Measurements from ENCODE around the gene TMEM108.

Gene TMEM108

DNA sequence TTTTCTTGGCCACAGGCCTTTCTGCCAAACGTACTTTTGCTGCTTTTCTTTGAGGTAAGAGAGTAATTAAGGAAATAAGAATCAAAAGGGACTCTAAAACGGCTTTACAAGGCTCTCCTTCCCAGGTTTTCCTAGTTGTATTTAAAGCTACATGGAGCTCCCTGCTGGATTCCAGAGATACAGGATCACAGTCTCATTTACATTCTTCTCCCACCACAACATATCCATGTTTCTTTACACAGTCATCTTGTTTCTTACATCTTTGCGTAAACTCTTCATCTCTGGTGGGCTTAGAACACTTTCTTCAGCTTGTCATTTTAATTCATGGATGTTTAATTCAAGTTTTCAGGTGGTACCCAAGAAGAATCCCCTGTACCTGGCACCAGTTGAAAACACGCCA, 244.0 kb downstream of the TMEM108 start:
- TF ChIP-seq CTBP1 (IDR thresholded peaks at IDR 0.05; ENCODE audit: borderline replicate concordance) (no peak), ARNT (IDR thresholded peaks at IDR 0.05) (no peak), NFRKB (IDR thresholded peaks at IDR 0.05) (no peak), BHLHE40 (IDR thresholded peaks at IDR 0.05; ENCODE audit: borderline replicate concordance) (no peak), FOXM1 (IDR thresholded peaks at IDR 0.05; ENCODE audit: borderline replicate concordance) (no peak), SUZ12 (IDR thresholded peaks at IDR 0.05) (no peak), L3MBTL2 (conservative IDR thresholded peaks at IDR 0.05) (no peak), LEF1 (IDR thresholded peaks at IDR 0.05; ENCODE audit: borderline replicate concordance) (no peak), HDGF (IDR thresholded peaks at IDR 0.05; ENCODE audit: borderline replicate concordance) (no peak), ELF4 (IDR thresholded peaks at IDR 0.05) (no peak)
- TF ChIP-seq, protein P1, sequence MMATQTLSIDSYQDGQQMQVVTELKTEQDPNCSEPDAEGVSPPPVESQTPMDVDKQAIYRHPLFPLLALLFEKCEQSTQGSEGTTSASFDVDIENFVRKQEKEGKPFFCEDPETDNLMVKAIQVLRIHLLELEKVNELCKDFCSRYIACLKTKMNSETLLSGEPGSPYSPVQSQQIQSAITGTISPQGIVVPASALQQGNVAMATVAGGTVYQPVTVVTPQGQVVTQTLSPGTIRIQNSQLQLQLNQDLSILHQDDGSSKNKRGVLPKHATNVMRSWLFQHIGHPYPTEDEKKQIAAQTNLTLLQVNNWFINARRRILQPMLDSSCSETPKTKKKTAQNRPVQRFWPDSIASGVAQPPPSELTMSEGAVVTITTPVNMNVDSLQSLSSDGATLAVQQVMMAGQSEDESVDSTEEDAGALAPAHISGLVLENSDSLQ (IDR thresholded peaks at IDR 0.05) = no peak
- no peak for DNase-seq (ENCODE audit: extremely low spot score)
- ChIA-PET CTCF (no interaction called here), POLR2A (no interaction called here)

DNA sequence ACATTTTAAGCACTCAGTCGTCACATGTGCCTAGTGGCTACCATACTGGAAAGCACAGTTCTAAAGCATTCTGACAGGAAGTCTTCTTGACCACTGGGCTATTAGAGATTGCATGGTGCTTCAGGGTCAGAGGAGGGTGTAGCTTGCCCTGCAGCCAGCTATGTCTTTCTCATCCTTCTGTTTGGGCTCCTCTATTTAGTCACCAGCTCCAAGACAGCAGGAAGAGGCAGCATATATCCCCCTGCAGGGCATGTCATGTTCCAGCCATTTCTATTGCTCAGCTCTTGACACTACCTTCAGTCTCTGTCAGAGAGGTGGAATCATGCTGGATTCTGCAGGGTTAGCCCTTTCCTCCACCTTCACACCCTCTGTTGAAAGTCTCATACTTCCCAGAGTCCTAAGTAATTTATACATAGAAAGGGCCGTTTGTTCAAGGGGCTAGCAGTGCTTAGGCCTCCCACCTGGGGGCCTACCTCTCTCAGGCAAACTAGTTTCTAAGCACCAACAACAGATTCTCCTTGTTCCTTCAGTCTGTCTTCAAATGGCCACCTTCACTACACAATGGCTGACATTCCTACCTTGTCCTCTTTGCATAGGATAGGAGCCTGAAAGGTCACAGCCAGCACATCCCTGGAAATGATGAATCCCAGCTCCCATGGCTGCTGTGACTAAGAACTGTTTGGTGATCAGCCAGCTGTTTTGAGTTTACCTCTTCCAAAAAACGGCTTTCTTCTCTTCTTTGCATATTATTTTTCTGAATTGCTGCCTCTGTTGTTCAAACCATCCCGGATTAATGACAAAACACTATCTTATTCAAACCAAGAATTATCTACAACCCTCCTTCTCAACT, 246.0 kb downstream of the TMEM108 start:
- POLR2A ChIA-PET = no interaction called here
- no peak for DNase-seq (ENCODE audit: extremely low spot score)
- TF ChIP-seq FOXA1 (IDR thresholded peaks at IDR 0.05) (no peak), FOXK2 (IDR thresholded peaks at IDR 0.05) (no peak), NFRKB (IDR thresholded peaks at IDR 0.05) (no peak), ARNT (IDR thresholded peaks at IDR 0.05) (no peak), TARDBP (IDR thresholded peaks at IDR 0.05) (no peak), CTBP1 (IDR thresholded peaks at IDR 0.05; ENCODE audit: borderline replicate concordance) (no peak), HDGF (IDR thresholded peaks at IDR 0.05; ENCODE audit: borderline replicate concordance) (no peak), SP1 (IDR thresholded peaks at IDR 0.05) (no peak), ELF4 (IDR thresholded peaks at IDR 0.05) (no peak), FOXM1 (IDR thresholded peaks at IDR 0.05; ENCODE audit: borderline replicate concordance) (no peak), ZNF384 (IDR thresholded peaks at IDR 0.05) (no peak), SUZ12 (IDR thresholded peaks at IDR 0.05) (no peak), L3MBTL2 (conservative IDR thresholded peaks at IDR 0.05) (no peak), LEF1 (IDR thresholded peaks at IDR 0.05; ENCODE audit: borderline replicate concordance) (no peak)
- TF ChIP-seq, protein P1 (IDR thresholded peaks at IDR 0.05) = no peak
- CTCF ChIA-PET = no interaction called here

DNA sequence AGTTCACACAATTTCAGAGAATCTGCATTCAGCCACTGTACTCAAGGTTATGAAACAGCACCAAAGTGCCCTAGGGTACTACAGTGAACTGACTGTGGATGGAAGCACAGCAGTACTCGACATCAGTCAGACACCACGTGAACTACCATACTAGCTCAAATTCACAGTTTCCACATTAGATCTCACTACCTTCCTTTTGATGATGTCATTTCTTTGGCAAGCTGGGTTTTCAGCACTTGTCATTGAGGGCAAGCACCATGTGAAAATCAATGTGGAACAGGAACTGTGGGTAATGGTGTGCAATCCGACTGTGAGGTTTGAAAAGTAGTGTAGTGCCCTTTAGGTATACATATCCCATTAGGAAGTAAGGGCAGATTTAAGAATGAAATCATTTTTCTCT, 251.1 kb downstream of the TMEM108 start:
- POLR2A ChIA-PET = no interaction called here
- CTCF ChIA-PET = no interaction called here
- DNase-seq (ENCODE audit: extremely low spot score) = no peak
- TF ChIP-seq NFRKB (IDR thresholded peaks at IDR 0.05) = no peak
- no peak for TF ChIP-seq ELF4 (IDR thresholded peaks at IDR 0.05)
- TF ChIP-seq, protein P1 (IDR thresholded peaks at IDR 0.05) = no peak
- TF ChIP-seq BHLHE40 (IDR thresholded peaks at IDR 0.05; ENCODE audit: borderline replicate concordance) = no peak
- no peak for TF ChIP-seq FOXM1 (IDR thresholded peaks at IDR 0.05; ENCODE audit: borderline replicate concordance)
- no peak for TF ChIP-seq SP1 (IDR thresholded peaks at IDR 0.05)
- no peak for TF ChIP-seq SUZ12 (IDR thresholded peaks at IDR 0.05)
- TF ChIP-seq HDGF (IDR thresholded peaks at IDR 0.05; ENCODE audit: borderline replicate concordance) = no peak
- no peak for TF ChIP-seq L3MBTL2 (conservative IDR thresholded peaks at IDR 0.05)
- TF ChIP-seq ARNT (IDR thresholded peaks at IDR 0.05) = no peak
- no peak for TF ChIP-seq FOXK2 (IDR thresholded peaks at IDR 0.05)
- no peak for TF ChIP-seq CTBP1 (IDR thresholded peaks at IDR 0.05; ENCODE audit: borderline replicate concordance)

- POLR2A ChIA-PET = no interaction called here
- no peak for DNase-seq (ENCODE audit: extremely low spot score)
Observed at GRCh38 chr3:133292296-133292695, 254.1 kb downstream of the TMEM108 start.

DNA sequence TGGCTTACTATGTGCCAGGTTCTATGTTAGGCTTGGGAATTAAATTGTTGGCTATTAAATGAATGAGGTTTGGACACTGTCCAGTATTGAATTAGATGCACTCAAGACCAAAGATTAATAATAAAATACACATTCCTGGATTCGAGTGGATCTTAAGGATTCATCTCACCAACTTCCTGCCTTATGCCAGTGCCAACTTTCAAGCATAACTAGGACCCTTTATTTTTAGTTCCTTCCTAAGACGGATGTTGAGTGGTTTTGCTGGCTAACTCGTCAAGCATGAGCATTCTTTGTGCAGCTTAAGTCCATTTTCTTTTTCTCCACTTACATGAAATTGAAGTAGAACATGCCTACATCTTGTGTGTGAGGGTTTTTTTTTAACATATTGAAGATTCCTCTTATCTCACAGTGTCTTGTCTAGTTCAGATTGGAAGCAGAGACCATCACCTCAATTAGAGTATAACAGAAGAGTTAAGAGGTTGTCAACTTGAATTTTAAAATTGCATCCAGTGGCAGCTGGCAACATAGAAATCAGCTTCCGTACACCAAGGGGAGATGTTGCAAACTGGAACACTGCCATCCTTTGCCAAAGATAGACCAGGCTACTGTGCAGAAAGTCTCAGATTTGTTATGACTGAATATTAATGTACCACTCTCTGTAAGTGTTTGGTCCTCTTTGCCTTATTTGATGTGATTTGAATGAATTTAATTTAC, 255.4 kb downstream of the TMEM108 start:
- DNase-seq (ENCODE audit: extremely low spot score) = no peak
- TF ChIP-seq TARDBP (IDR thresholded peaks at IDR 0.05) (no peak), ARNT (IDR thresholded peaks at IDR 0.05) (no peak), L3MBTL2 (conservative IDR thresholded peaks at IDR 0.05) (no peak), SUZ12 (IDR thresholded peaks at IDR 0.05) (no peak), BHLHE40 (IDR thresholded peaks at IDR 0.05; ENCODE audit: borderline replicate concordance) (no peak), FOXA1 (IDR thresholded peaks at IDR 0.05) (no peak), FOXM1 (IDR thresholded peaks at IDR 0.05; ENCODE audit: borderline replicate concordance) (no peak), ELF4 (IDR thresholded peaks at IDR 0.05) (no peak), LEF1 (IDR thresholded peaks at IDR 0.05; ENCODE audit: borderline replicate concordance) (no peak), ZNF384 (IDR thresholded peaks at IDR 0.05) (no peak), FOXK2 (IDR thresholded peaks at IDR 0.05) (no peak), SP1 (IDR thresholded peaks at IDR 0.05) (no peak), NFRKB (IDR thresholded peaks at IDR 0.05) (no peak), CTBP1 (IDR thresholded peaks at IDR 0.05; ENCODE audit: borderline replicate concordance) (no peak), HDGF (IDR thresholded peaks at IDR 0.05; ENCODE audit: borderline replicate concordance) (no peak)
- TF ChIP-seq, protein P1 (IDR thresholded peaks at IDR 0.05) = no peak
- ChIA-PET POLR2A (no interaction called here), CTCF (interaction anchor here (0.7 kb wide), 1 partner anchor 267 kb away, joined by 3 read pairs; no protein-coding TSS in a partner anchor)

More at GRCh38 chr3:133292296-133292695, 254.1 kb downstream of the TMEM108 start:
- CTCF ChIA-PET = no interaction called here
- TF ChIP-seq FOXA1 (IDR thresholded peaks at IDR 0.05) = no peak
